IMR-90 (cell line): Measurements from ENCODE around the gene KRT35.

ENCODE experiments used
- CEBPB ChIP-seq: IDR thresholded peaks from 2 replicates; pipeline ENCODE4 v1.6.1; 2012; ENCODE audit warnings: low read depth, low read length, improper control_type of control experiment
- CHD1 ChIP-seq: IDR thresholded peaks from 2 replicates; pipeline ENCODE4 v1.6.1; 2012; ENCODE audit warnings: low read depth, low read length, improper control_type of control experiment
- CTCF ChIP-seq: conservative IDR thresholded peaks from 2 replicates; pipeline ENCODE4 v1.5.1; 2012; ENCODE audit warnings: mild to moderate bottlenecking, low read depth, low read length, improper control_type of control experiment
- ELK1 ChIP-seq: fragments of 150-350 bp; IDR thresholded peaks from 2 replicates; pipeline ENCODE4 v1.6.1; 2016; ENCODE audit warnings: low read depth, mild to moderate bottlenecking, low read length, moderate library complexity, borderline replicate concordance
- FOS ChIP-seq: fragments of 150-350 bp; IDR thresholded peaks from 2 replicates; pipeline ENCODE4 v1.6.1; 2016; ENCODE audit warnings: low read depth, low read length
- POLR2A ChIP-seq: IDR thresholded peaks from 2 replicates; pipeline ENCODE4 v1.6.1; 2012; ENCODE audit warnings: mild to moderate bottlenecking, low read depth, low read length

GRCh38 chr17:41516147-41516829 lies 35.3 kb upstream of the KRT35 start:
- no peak for TF ChIP-seq ELK1
- TF ChIP-seq CEBPB, result no peak
- no peak for TF ChIP-seq CHD1
- TF ChIP-seq CTCF, result no peak
- no peak for TF ChIP-seq POLR2A
- no peak for TF ChIP-seq FOS
